Measurements from ENCODE around the gene ZC3H15.

Gene ZC3H15

GRCh38 chr2:186459009-186459408, 27.1 kb upstream of the ZC3H15 start:
- Histone ChIP-seq H3F3A (ENCODE audit: insufficient read depth) (no peaks in the 10 kb centered on the region), H3K27ac (ENCODE audit: low read depth, low read length) (no peak overlapping the region), H3K79me2 (ENCODE audit: insufficient read depth, low read length) (no peaks in the 10 kb centered on the region), H3K9ac (ENCODE audit: low read length) (no peak overlapping the region), H3K27me3 (ENCODE audit: low read length) (no peaks in the 10 kb centered on the region), H3K36me3 (ENCODE audit: low read length) (no peaks in the 10 kb centered on the region), H3K4me3 (ENCODE audit: insufficient read depth, low read length, poor library complexity, severe bottlenecking) (no peak overlapping the region), H2AFZ (ENCODE audit: low read depth, low read length, severe bottlenecking) (no peak overlapping the region), H3K4me2 (ENCODE audit: low read depth, low read length, poor library complexity, severe bottlenecking) (no peak overlapping the region), H3K9me2 (replicated peaks; ENCODE audit: insufficient read depth, low read length) (no peaks in the 10 kb centered on the region), H4K20me1 (ENCODE audit: low read depth, low read length) (no peaks in the 10 kb centered on the region), H3K9me3 (ENCODE audit: insufficient read depth, low read length) (no peaks in the 10 kb centered on the region)
- TF ChIP-seq, protein P1, sequence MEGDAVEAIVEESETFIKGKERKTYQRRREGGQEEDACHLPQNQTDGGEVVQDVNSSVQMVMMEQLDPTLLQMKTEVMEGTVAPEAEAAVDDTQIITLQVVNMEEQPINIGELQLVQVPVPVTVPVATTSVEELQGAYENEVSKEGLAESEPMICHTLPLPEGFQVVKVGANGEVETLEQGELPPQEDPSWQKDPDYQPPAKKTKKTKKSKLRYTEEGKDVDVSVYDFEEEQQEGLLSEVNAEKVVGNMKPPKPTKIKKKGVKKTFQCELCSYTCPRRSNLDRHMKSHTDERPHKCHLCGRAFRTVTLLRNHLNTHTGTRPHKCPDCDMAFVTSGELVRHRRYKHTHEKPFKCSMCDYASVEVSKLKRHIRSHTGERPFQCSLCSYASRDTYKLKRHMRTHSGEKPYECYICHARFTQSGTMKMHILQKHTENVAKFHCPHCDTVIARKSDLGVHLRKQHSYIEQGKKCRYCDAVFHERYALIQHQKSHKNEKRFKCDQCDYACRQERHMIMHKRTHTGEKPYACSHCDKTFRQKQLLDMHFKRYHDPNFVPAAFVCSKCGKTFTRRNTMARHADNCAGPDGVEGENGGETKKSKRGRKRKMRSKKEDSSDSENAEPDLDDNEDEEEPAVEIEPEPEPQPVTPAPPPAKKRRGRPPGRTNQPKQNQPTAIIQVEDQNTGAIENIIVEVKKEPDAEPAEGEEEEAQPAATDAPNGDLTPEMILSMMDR (IDR thresholded peaks at IDR 0.05; ENCODE audit: insufficient read depth, low read length, poor library complexity, severe bottlenecking), result peak; percentile 20
- no peak for TF ChIP-seq EZH2phosphoT487 (conservative IDR thresholded peaks at IDR 0.05; ENCODE audit: low read length)

GRCh38 chr2:186460465-186460864, 25.6 kb upstream of the ZC3H15 start:
- no peak for TF ChIP-seq EZH2phosphoT487 (conservative IDR thresholded peaks at IDR 0.05; ENCODE audit: low read length)
- TF ChIP-seq, protein P1 (IDR thresholded peaks at IDR 0.05; ENCODE audit: insufficient read depth, low read length, poor library complexity, severe bottlenecking), result peak; percentile 36
- H3K79me2 ChIP-seq (ENCODE audit: insufficient read depth, low read length), result no peaks in the 10 kb centered on the region
- no peaks in the 10 kb centered on the region for H3K27me3 ChIP-seq (ENCODE audit: low read length)
- no peaks in the 10 kb centered on the region for H3K9me2 ChIP-seq (replicated peaks; ENCODE audit: insufficient read depth, low read length)
- H3K4me3 ChIP-seq (ENCODE audit: insufficient read depth, low read length, poor library complexity, severe bottlenecking), result no peak overlapping the region
- H3K9ac ChIP-seq (ENCODE audit: low read length), result no peak overlapping the region
- no peaks in the 10 kb centered on the region for H3K9me3 ChIP-seq (ENCODE audit: insufficient read depth, low read length)
- H4K20me1 ChIP-seq (ENCODE audit: low read depth, low read length), result no peaks in the 10 kb centered on the region
- no peaks in the 10 kb centered on the region for H3F3A ChIP-seq (ENCODE audit: insufficient read depth)
- H3K4me2 ChIP-seq (ENCODE audit: low read depth, low read length, poor library complexity, severe bottlenecking), result no peak overlapping the region
- H3K36me3 ChIP-seq (ENCODE audit: low read length), result no peaks in the 10 kb centered on the region
- no peak overlapping the region for H2AFZ ChIP-seq (ENCODE audit: low read depth, low read length, severe bottlenecking)
- H3K27ac ChIP-seq (ENCODE audit: low read depth, low read length), result no peak overlapping the region

DNA sequence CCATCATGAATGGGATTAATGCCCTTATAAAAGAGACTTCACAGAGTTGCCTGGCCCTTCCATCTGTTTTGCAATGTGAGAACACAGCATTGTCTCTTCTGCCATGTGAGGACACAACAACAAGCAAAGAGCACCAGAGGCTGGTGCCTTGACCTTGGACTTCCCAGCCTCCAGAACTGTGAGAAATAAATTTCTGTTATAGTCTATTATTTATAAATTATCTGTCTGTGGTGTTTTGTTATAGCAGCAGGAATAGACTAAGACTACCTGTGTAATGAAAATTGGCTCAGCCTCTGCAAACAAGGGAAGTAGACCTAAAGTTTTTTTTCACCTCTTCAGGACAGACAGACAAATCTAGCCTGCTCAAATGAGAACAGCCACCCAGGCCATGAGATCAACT, 19.3 kb upstream of the ZC3H15 start:
- no peak overlapping the region for H3K27ac ChIP-seq (ENCODE audit: low read depth, low read length)
- no peaks in the 10 kb centered on the region for H3K27me3 ChIP-seq (ENCODE audit: low read length)
- TF ChIP-seq, protein P1 (IDR thresholded peaks at IDR 0.05; ENCODE audit: insufficient read depth, low read length, poor library complexity, severe bottlenecking), result no peak
- TF ChIP-seq EZH2phosphoT487 (conservative IDR thresholded peaks at IDR 0.05; ENCODE audit: low read length), result no peak
- no peak overlapping the region for H3K4me2 ChIP-seq (ENCODE audit: low read depth, low read length, poor library complexity, severe bottlenecking)
- no peak overlapping the region for H2AFZ ChIP-seq (ENCODE audit: low read depth, low read length, severe bottlenecking)
- no peaks in the 10 kb centered on the region; the same call in 1 of the 2 replicates for H3K9me3 ChIP-seq (ENCODE audit: insufficient read depth, low read length)
- H4K20me1 ChIP-seq (ENCODE audit: low read depth, low read length), result no peaks in the 10 kb centered on the region
- H3K9ac ChIP-seq (ENCODE audit: low read length), result no peak overlapping the region
- no peak overlapping the region for H3K4me3 ChIP-seq (ENCODE audit: insufficient read depth, low read length, poor library complexity, severe bottlenecking)
- H3F3A ChIP-seq (ENCODE audit: insufficient read depth), result no peaks in the 10 kb centered on the region
- no peaks in the 10 kb centered on the region for H3K36me3 ChIP-seq (ENCODE audit: low read length)
- no peaks in the 10 kb centered on the region for H3K9me2 ChIP-seq (replicated peaks; ENCODE audit: insufficient read depth, low read length)
- H3K79me2 ChIP-seq (ENCODE audit: insufficient read depth, low read length), result no peaks in the 10 kb centered on the region
